Ishikawa (cell line): Measurements from ENCODE around the gene CACNA1C.

Source experiments
- CEBPB ChIP-seq: IDR thresholded peaks from 2 replicates; pipeline ENCODE4 v1.6.1; 2012
- CREB1 ChIP-seq: IDR thresholded peaks from 2 replicates; pipeline ENCODE4 v1.6.1; 2012; ENCODE audit warnings: low read depth
- EGR1 ChIP-seq: IDR thresholded peaks from 2 replicates; pipeline ENCODE4 v1.6.1; 2012
- EP300 ChIP-seq: IDR thresholded peaks from 2 replicates; pipeline ENCODE4 v1.6.1; 2012; ENCODE audit warnings: borderline replicate concordance
- FOXM1 ChIP-seq: IDR thresholded peaks from 2 replicates; pipeline ENCODE4 v1.6.1; 2012; ENCODE audit warnings: low read depth, borderline replicate concordance
- MAX ChIP-seq: IDR thresholded peaks from 2 replicates; pipeline ENCODE4 v1.6.1; 2012
- NFIC ChIP-seq: IDR thresholded peaks from 2 replicates; pipeline ENCODE4 v1.6.1; 2012
- RAD21 ChIP-seq: IDR thresholded peaks from 2 replicates; pipeline ENCODE4 v1.6.1; 2012; ENCODE audit warnings: low read depth
- REST ChIP-seq: IDR thresholded peaks from 2 replicates; pipeline ENCODE4 v1.6.1; 2012; ENCODE audit warnings: low read depth, mild to moderate bottlenecking
- TAF1 ChIP-seq: IDR thresholded peaks from 2 replicates; pipeline ENCODE4 v1.6.1; 2012; ENCODE audit warnings: low read depth, mild to moderate bottlenecking
- TCF12 ChIP-seq: IDR thresholded peaks from 2 replicates; pipeline ENCODE4 v1.6.1; 2012; ENCODE audit warnings: low read depth
- TEAD4 ChIP-seq: IDR thresholded peaks from 2 replicates; pipeline ENCODE4 v1.6.1; 2012
- USF1 ChIP-seq: IDR thresholded peaks from 2 replicates; pipeline ENCODE4 v1.6.1; 2012
- YY1 ChIP-seq: IDR thresholded peaks from 2 replicates; pipeline ENCODE4 v1.6.1; 2012; ENCODE audit warnings: low read depth
- ZBTB7A ChIP-seq: IDR thresholded peaks from 2 replicates; pipeline ENCODE4 v1.6.1; 2012; ENCODE audit warnings: low read depth

CACNA1C gene

GRCh38 chr12:2286047-2286446 lies 233.3 kb downstream of the CACNA1C start:
- TF ChIP-seq CEBPB: no peak
- TF ChIP-seq TAF1: no peak
- no peak for TF ChIP-seq NFIC
- TF ChIP-seq TCF12: no peak
- TF ChIP-seq EGR1: no peak
- TF ChIP-seq REST: no peak
- TF ChIP-seq FOXM1: no peak
- TF ChIP-seq EP300: no peak
- TF ChIP-seq ZBTB7A: no peak
- no peak for TF ChIP-seq CREB1
- no peak for TF ChIP-seq YY1
- TF ChIP-seq TEAD4: no peak
- no peak for TF ChIP-seq MAX
- TF ChIP-seq USF1: no peak
- no peak for TF ChIP-seq RAD21

- TF ChIP-seq EP300 (no peak), TCF12 (no peak), USF1 (no peak), MAX (no peak), TEAD4 (no peak), REST (no peak), CEBPB (no peak), FOXM1 (no peak), NFIC (no peak), RAD21 (no peak), ZBTB7A (no peak), YY1 (no peak), EGR1 (no peak), CREB1 (no peak), TAF1 (no peak)
Measured at GRCh38 chr12:2286461-2287131, 233.8 kb downstream of the CACNA1C start.

- TF ChIP-seq EGR1 (no peak), CEBPB (no peak), REST (no peak), YY1 (no peak), NFIC (no peak)
Measured at GRCh38 chr12:2287151-2287550, 234.4 kb downstream of the CACNA1C start.

- no peak for TF ChIP-seq TAF1
- no peak for TF ChIP-seq MAX
Measured at GRCh38 chr12:2287589-2287988, 234.8 kb downstream of the CACNA1C start.

GRCh38 chr12:2288001-2288400 lies 235.2 kb downstream of the CACNA1C start:
- TF ChIP-seq EP300 (no peak), TEAD4 (no peak), ZBTB7A (no peak), YY1 (no peak), CREB1 (no peak), MAX (no peak), REST (no peak), NFIC (no peak), FOXM1 (no peak), TCF12 (no peak)
